Skeletal muscle tissue (tissue), 4 donors: ENCODE results near the gene PAQR3. TPM values are rescaled to one million over a fixed set of nuclear protein-coding genes. Genes with fewer than 3 reads are reported as not detected.
A peak's percentile ranks its signal among the peaks of the same experiment; 100 is the strongest.

Experiments used
- H3K27ac ChIP-seq: one replicate; pipeline ENCODE4 v1.7.0; 2013; ENCODE audit warnings: mild to moderate bottlenecking, low read depth, low read length, inconsistent platforms
- H3K27me3 ChIP-seq, 3 donors: one replicate each; pipeline ENCODE4 v1.7.0; 2013; ENCODE audit warnings: low read length in 3 of 3; ENCODE audit not compliant: control insufficient read depth in 3 of 3, insufficient read depth in 3 of 3
- H3K36me3 ChIP-seq, 3 donors: one replicate each; pipeline ENCODE4 v1.7.0; 2013; ENCODE audit warnings: low read length in 3 of 3; ENCODE audit not compliant: control insufficient read depth in 3 of 3, insufficient read depth in 3 of 3
- H3K4me1 ChIP-seq, 3 donors: one replicate each; pipeline ENCODE4 v1.7.0; 2013; ENCODE audit warnings: low read length in 3 of 3, mild to moderate bottlenecking in 3 of 3; ENCODE audit not compliant: control insufficient read depth in 3 of 3, insufficient read depth in 3 of 3
- H3K4me3 ChIP-seq, 3 donors: one replicate each; pipeline ENCODE4 v1.7.0; 2013; ENCODE audit warnings: low read length in 3 of 3
- H3K9ac ChIP-seq, 3 donors: one replicate each; pipeline ENCODE4 v1.7.0; 2013; ENCODE audit warnings: low read length in 3 of 3, mild to moderate bottlenecking in 3 of 3, moderate library complexity in 2 of 3, low read depth in 1 of 3
- H3K9me3 ChIP-seq, 3 donors: one replicate each; pipeline ENCODE4 v1.7.0; 2013; ENCODE audit warnings: low read length in 3 of 3; ENCODE audit not compliant: control insufficient read depth in 3 of 3
- total RNA-seq: library from RNA; depleted of rRNA; stranded (reverse); fragments of >200 nt; gene quantifications from one replicate; pipeline ENCODE4 v1.2.3, GENCODE V29; 2014
- donor health status: Osteomylitis.

Gene PAQR3
- total RNA-seq = 8.9 TPM

- Histone ChIP-seq H3K27me3 (no peaks in the 10 kb centered on the region), H3K9me3 (no peaks in the 10 kb centered on the region), H3K9ac (peak within 1 kb of the TSS; percentile 84 to 91 (median 85)), H3K4me3 (peak within 1 kb of the TSS; percentile 91 to 93 (median 93)), H3K4me1 (peaks cover 2 to 18% (median 18%) of the 10 kb centered on the region in 3 donors), H3K27ac (peak within 1 kb of the TSS; percentile 36), H3K36me3 (no peaks in the 10 kb centered on the region)
Measured at GRCh38 chr4:78938868-78939666, at the start of gene PAQR3. Gene PAQR3 (minus strand): TSS chr4:78939438. CDS start chr4:78939224, 214 bp downstream.

- Histone ChIP-seq H3K27me3 (no peaks in the 10 kb centered on the region), H3K4me1 (peaks cover 0 to 2% (median 0%) of the 10 kb centered on the region in 3 donors), H3K36me3 (no peaks in the 10 kb centered on the region), H3K9me3 (no peaks in the 10 kb centered on the region), H3K9ac (no peak overlapping the region), H3K4me3 (no peak overlapping the region), H3K27ac (no peak overlapping the region)
Measured at GRCh38 chr4:78987683-78988082, 48.4 kb upstream of the PAQR3 start.

- Histone ChIP-seq H3K9ac (no peak overlapping the region), H3K36me3 (no peaks in the 10 kb centered on the region), H3K4me1 (peaks cover 0 to 2% (median 0%) of the 10 kb centered on the region in 3 donors), H3K9me3 (no peaks in the 10 kb centered on the region), H3K27me3 (no peaks in the 10 kb centered on the region), H3K27ac (no peak overlapping the region), H3K4me3 (no peak overlapping the region)
Measured at GRCh38 chr4:78984593-78984992, 45.4 kb upstream of the PAQR3 start.

- H3K4me3 ChIP-seq = no peak overlapping the region
- no peak overlapping the region for H3K27ac ChIP-seq
- H3K4me1 ChIP-seq = peaks cover 0 to 3% (median 0%) of the 10 kb centered on the region in 3 donors
- no peaks in the 10 kb centered on the region for H3K27me3 ChIP-seq
- H3K9ac ChIP-seq = no peak overlapping the region
- no peaks in the 10 kb centered on the region for H3K9me3 ChIP-seq
- H3K36me3 ChIP-seq = no peaks in the 10 kb centered on the region
Measured at GRCh38 chr4:78975865-78976264, 36.6 kb upstream of the PAQR3 start.

- Histone ChIP-seq H3K4me3 (no peak overlapping the region), H3K27me3 (no peaks in the 10 kb centered on the region), H3K4me1 (peaks cover 0 to 3% (median 0%) of the 10 kb centered on the region in 3 donors), H3K36me3 (no peaks in the 10 kb centered on the region), H3K27ac (peak overlapping the region; percentile 63), H3K9ac (no peak overlapping the region), H3K9me3 (no peaks in the 10 kb centered on the region)
Measured at GRCh38 chr4:78971776-78972175, 32.5 kb upstream of the PAQR3 start.

- Histone ChIP-seq H3K27me3 (no peaks in the 10 kb centered on the region), H3K4me3 (no peak overlapping the region), H3K4me1 (peaks cover 0 to 3% (median 0%) of the 10 kb centered on the region in 3 donors), H3K27ac (peak overlapping the region; percentile 63), H3K36me3 (no peaks in the 10 kb centered on the region), H3K9ac (no peak overlapping the region), H3K9me3 (no peaks in the 10 kb centered on the region)
Measured at GRCh38 chr4:78971326-78971725, 32.1 kb upstream of the PAQR3 start.

- H3K9ac ChIP-seq = no peak overlapping the region
- H3K4me1 ChIP-seq = no peaks in the 10 kb centered on the region
- no peak overlapping the region for H3K27ac ChIP-seq
- H3K9me3 ChIP-seq = no peaks in the 10 kb centered on the region
- no peaks in the 10 kb centered on the region for H3K27me3 ChIP-seq
- H3K36me3 ChIP-seq = no peaks in the 10 kb centered on the region
- H3K4me3 ChIP-seq = no peak overlapping the region
Measured at GRCh38 chr4:78962597-78963115, 23.4 kb upstream of the PAQR3 start.

GRCh38 chr4:78960926-78961325 is 21.7 kb upstream of the PAQR3 start:
- H3K9ac ChIP-seq = no peak overlapping the region
- H3K27ac ChIP-seq = no peak overlapping the region
- H3K36me3 ChIP-seq = no peaks in the 10 kb centered on the region
- H3K4me1 ChIP-seq = no peaks in the 10 kb centered on the region
- H3K9me3 ChIP-seq = no peaks in the 10 kb centered on the region
- H3K4me3 ChIP-seq = no peak overlapping the region
- H3K27me3 ChIP-seq = no peaks in the 10 kb centered on the region

GRCh38 chr4:78956975-78957374 is 17.7 kb upstream of the PAQR3 start:
- no peak overlapping the region for H3K4me3 ChIP-seq
- no peaks in the 10 kb centered on the region for H3K9me3 ChIP-seq
- no peak overlapping the region for H3K27ac ChIP-seq
- no peaks in the 10 kb centered on the region for H3K27me3 ChIP-seq
- no peaks in the 10 kb centered on the region for H3K36me3 ChIP-seq
- H3K9ac ChIP-seq = no peak overlapping the region
- H3K4me1 ChIP-seq = no peaks in the 10 kb centered on the region
